Renal cortical epithelial cell (primary cell): ENCODE results near the gene MAD1L1. TPM values are rescaled to one million over a fixed set of nuclear protein-coding genes. Genes with fewer than 3 reads are reported as not detected.
A peak's percentile ranks its signal among the peaks of the same experiment; 100 is the strongest.
"Not testable (repeated sequence)": the region's sequence is repeated elsewhere in the genome, so short reads cannot be mapped to it uniquely, and the experiment has no call there.

Source experiments
- DNase-seq: peaks from one replicate; pipeline ENCODE4 v3.0.0-alpha.2; 2011; ENCODE audit warnings: low read depth
- total RNA-seq: library from RNA; depleted of rRNA; stranded (reverse); fragments of >200 nt; gene quantifications from 2 replicates; pipeline ENCODE4 v1.2.3, GENCODE V29; 2014

The MAD1L1 gene
- total RNA-seq, 1 donor from 2014 or later: 33.5 TPM

GRCh38 chr7:2046581-2047565 lies 185.9 kb downstream of the MAD1L1 start:
- DNase-seq: no peak

- DNase-seq: no peak
Measured at GRCh38 chr7:2045559-2046405, 187.0 kb downstream of the MAD1L1 start.

- no peak for DNase-seq
Measured at GRCh38 chr7:2044883-2045471, 187.8 kb downstream of the MAD1L1 start.

GRCh38 chr7:2044311-2044882 lies 188.3 kb downstream of the MAD1L1 start:
- DNase-seq: no peak

GRCh38 chr7:2043316-2044039 lies 189.3 kb downstream of the MAD1L1 start:
- DNase-seq: no peak

- no peak for DNase-seq
Measured at GRCh38 chr7:2042650-2043049, 190.1 kb downstream of the MAD1L1 start.

GRCh38 chr7:2041496-2042367 lies 191.0 kb downstream of the MAD1L1 start:
- DNase-seq: no peak

- DNase-seq: no peak
Measured at GRCh38 chr7:2040893-2041270, 191.9 kb downstream of the MAD1L1 start.

GRCh38 chr7:2040201-2040892 lies 192.4 kb downstream of the MAD1L1 start:
- no peak for DNase-seq

GRCh38 chr7:2038931-2039728 lies 193.6 kb downstream of the MAD1L1 start:
- no peak for DNase-seq

GRCh38 chr7:2037808-2038522 lies 194.8 kb downstream of the MAD1L1 start:
- peak; percentile 9 for DNase-seq

GRCh38 chr7:2037301-2037807 lies 195.4 kb downstream of the MAD1L1 start:
- no peak for DNase-seq

GRCh38 chr7:2036786-2037185 lies 196.0 kb downstream of the MAD1L1 start:
- DNase-seq: no peak

GRCh38 chr7:2036201-2036600 lies 196.5 kb downstream of the MAD1L1 start:
- DNase-seq: not testable (repeated sequence)

- no peak for DNase-seq
Measured at GRCh38 chr7:2034291-2035201, 198.2 kb downstream of the MAD1L1 start.

- no peak for DNase-seq
Measured at GRCh38 chr7:2033586-2034135, 199.1 kb downstream of the MAD1L1 start.
